Panc1 (cell line): ENCODE data around the gene ESRRA. TPM values are rescaled to one million over a fixed set of nuclear protein-coding genes. Genes with fewer than 3 reads are reported as not detected.

Experiments used
- ATAC-seq: fragments of 200-7000 bp; cut with Tn5 transposase; 2 replicates; pipeline ENCODE4 v1.9.1; 2020; ENCODE audit warnings: mild to moderate bottlenecking, moderate library complexity
- BruUV-seq: library from RNA; stranded (reverse); fragments of 400-500 nt; replicated peaks from 2 replicates; lab custom pipeline; 2021; lab: Mats Ljungman, UMichigan
- CTCF ChIA-PET: fragments of 300-600 bp; sonication (Branson Sonifier 250); formaldehyde crosslinking; loops from one replicate; lab custom pipeline; 2022; ENCODE audit warnings: antibody characterized with exemption; lab: Charles Lee
- POLR2A ChIA-PET: fragments of 300-600 bp; sonication (Branson Sonifier 250); formaldehyde crosslinking; loops from one replicate; lab custom pipeline; 2022; ENCODE audit warnings: antibody characterized with exemption; lab: Charles Lee
- DNase-seq: peaks from one replicate; pipeline ENCODE4 v3.0.0-alpha.2; 2010; ENCODE audit warnings: low read depth, low spot score
- H3K27ac ChIP-seq: 2 replicates; pipeline ENCODE4 v1.5.1; 2011; ENCODE audit warnings: mild to moderate bottlenecking, low read length, inconsistent platforms
- H3K27me3 ChIP-seq: fragments of 200-500 bp; sonication (Bioruptor generic); 2 replicates; pipeline ENCODE4 v1.6.0; 2014; ENCODE audit warnings: low read length, inconsistent platforms; ENCODE audit not compliant: control insufficient read depth, insufficient read depth
- H3K36me3 ChIP-seq: fragments of 200-500 bp; sonication (Bioruptor generic); 2 replicates; pipeline ENCODE4 v1.5.1; 2014; ENCODE audit warnings: inconsistent platforms, mild to moderate bottlenecking, low read length, moderate library complexity; ENCODE audit not compliant: control insufficient read depth, insufficient read depth
- H3K4me1 ChIP-seq: 2 replicates; pipeline ENCODE4 v1.5.1; 2011; ENCODE audit warnings: inconsistent platforms, mild to moderate bottlenecking, low read length, moderate library complexity; ENCODE audit not compliant: control insufficient read depth, insufficient read depth
- H3K4me3 ChIP-seq, 2 experiments: 2 replicates each; pipeline ENCODE4 v1.5.1; 2011 to 2012; ENCODE audit warnings: low read depth in 2 of 2, low read length in 2 of 2, mild to moderate bottlenecking in 2 of 2, inconsistent platforms in 1 of 2, moderate library complexity in 1 of 2
- H3K9me3 ChIP-seq: fragments of 200-500 bp; sonication (Bioruptor generic); 2 replicates; pipeline ENCODE4 v1.5.1; 2014; ENCODE audit warnings: low read depth, mild to moderate bottlenecking, inconsistent platforms, low read length, moderate library complexity; ENCODE audit not compliant: control insufficient read depth, insufficient read depth
- POLR2AphosphoS5 ChIP-seq: IDR thresholded peaks from 2 replicates; pipeline ENCODE4 v1.6.1; 2012; ENCODE audit warnings: mild to moderate bottlenecking, low read depth, low read length, moderate library complexity
- REST ChIP-seq, 2 experiments: IDR thresholded peaks; 2 replicates each; pipeline ENCODE4 v1.6.1; 2011 to 2012; ENCODE audit warnings: low read depth in 2 of 2, control low read depth in 1 of 2, low read length in 1 of 2, mild to moderate bottlenecking in 1 of 2, moderate library complexity in 1 of 2; ENCODE audit not compliant: insufficient read depth in 1 of 2
- SIN3A ChIP-seq: IDR thresholded peaks from 2 replicates; pipeline ENCODE4 v1.6.1; 2012; ENCODE audit warnings: low read depth, mild to moderate bottlenecking, low read length, moderate library complexity, borderline replicate concordance; ENCODE audit not compliant: insufficient read depth
- TCF7L2 ChIP-seq: IDR thresholded peaks from 2 replicates; pipeline ENCODE4 v1.6.1; 2011; ENCODE audit warnings: mild to moderate bottlenecking, low read depth, low read length, inconsistent platforms
- in situ Hi-C: cut with HindIII; loops from 2 replicates; pipeline ENCODE4 v1.10.0; 2016; ENCODE audit warnings: low sequenced_read_pairs, low pct_unique_long_range_greater_than_20kb
- intact Hi-C: fragments of 100-400 bp; cut with micrococcal nuclease; formaldehyde crosslinking; loops from one replicate; pipeline ENCODE4 v1.10.0; 2022; ENCODE audit not compliant: unreplicated experiment
- total RNA-seq: library from RNA; stranded (reverse); gene quantifications from one replicate; pipeline ENCODE4 v1.2.1, GENCODE V29; 2021; ENCODE audit not compliant: unreplicated experiment
- TF ChIP-seq, protein P1 (sequence below): fragments of 450-650 bp; IDR thresholded peaks from 2 replicates; pipeline ENCODE4 v1.5.1; 2017; ENCODE audit warnings: mild to moderate bottlenecking

The ESRRA gene
- total RNA-seq, 1 experiment from 2014 or later: 81.6 TPM

DNA sequence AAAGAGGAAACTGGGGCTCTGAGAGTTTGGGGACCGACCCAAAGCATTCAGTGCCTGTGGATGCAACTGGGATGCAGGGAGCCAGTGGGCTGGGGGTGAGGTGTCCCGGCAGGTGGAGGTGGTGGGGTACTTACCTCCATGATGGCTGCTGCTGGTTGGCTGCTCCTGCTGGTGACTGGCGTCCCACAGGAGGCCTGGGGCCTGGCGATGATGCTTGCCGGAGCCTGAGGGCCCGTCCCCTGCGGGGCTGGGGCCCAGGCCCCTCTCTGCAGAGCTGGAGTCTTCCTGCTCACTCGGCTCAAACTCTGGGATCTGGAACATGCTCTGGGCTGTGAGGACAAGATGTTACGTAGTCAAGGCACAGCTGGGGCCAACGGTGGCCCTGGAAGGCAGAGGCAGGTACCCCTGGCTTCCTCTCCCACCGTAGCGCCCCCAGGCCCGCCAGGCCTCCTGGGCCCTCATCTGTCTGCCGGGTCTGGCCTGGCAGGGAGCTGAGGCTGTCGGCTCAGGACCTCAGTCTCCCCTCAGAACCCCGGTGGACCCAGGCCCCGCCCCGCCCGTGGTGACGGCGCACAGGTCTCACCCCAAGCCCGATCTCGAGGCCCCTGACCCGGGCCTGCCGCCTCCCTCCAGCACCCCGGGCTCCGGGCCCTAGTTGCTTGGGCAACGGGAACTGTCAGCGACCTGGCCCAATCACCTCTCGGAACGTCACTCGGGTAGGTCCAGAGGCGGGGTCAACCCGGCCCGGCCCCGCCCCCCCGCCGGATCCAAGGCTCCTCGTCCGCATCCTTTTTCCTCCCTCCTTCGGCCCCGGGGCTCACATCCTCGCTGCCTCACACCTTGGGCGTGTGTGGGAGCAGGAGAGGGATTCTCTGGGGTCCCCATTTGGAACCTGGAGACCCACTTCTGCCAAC is 21.0 kb upstream of the ESRRA start, which contains the start of gene BAD:
TSS of gene BAD (minus strand) at position 618 of the 914 bp plus-strand sequence. CDS start at position 321, 297 bp downstream.
- Histone ChIP-seq H3K9me3 (no peaks in the 10 kb centered on the region), H3K27ac (peak within 1 kb of the TSS; percentile 83), H3K4me3 (peak within 1 kb of the TSS; percentile 57 to 98), H3K27me3 (no peaks in the 10 kb centered on the region), H3K36me3 (no peaks in the 10 kb centered on the region; the same call in 1 of the 2 replicates), H3K4me1 (peaks cover 25% of the 10 kb centered on the region)
- ATAC-seq (peak; percentile 92), DNase-seq (no peak)
- TF ChIP-seq REST (IDR thresholded peaks at IDR 0.05; ENCODE audit: insufficient read depth in 1 of 2, low read depth in 2 of 2, low read length in 1 of 2) (no peak; a peak in 1 of 4 replicates), SIN3A (0 out of 2 replicates have a peak, but pooled peaks have one; percentile 64), POLR2AphosphoS5 (peak; percentile 76), TCF7L2 (no peak)
- TF ChIP-seq, protein P1, sequence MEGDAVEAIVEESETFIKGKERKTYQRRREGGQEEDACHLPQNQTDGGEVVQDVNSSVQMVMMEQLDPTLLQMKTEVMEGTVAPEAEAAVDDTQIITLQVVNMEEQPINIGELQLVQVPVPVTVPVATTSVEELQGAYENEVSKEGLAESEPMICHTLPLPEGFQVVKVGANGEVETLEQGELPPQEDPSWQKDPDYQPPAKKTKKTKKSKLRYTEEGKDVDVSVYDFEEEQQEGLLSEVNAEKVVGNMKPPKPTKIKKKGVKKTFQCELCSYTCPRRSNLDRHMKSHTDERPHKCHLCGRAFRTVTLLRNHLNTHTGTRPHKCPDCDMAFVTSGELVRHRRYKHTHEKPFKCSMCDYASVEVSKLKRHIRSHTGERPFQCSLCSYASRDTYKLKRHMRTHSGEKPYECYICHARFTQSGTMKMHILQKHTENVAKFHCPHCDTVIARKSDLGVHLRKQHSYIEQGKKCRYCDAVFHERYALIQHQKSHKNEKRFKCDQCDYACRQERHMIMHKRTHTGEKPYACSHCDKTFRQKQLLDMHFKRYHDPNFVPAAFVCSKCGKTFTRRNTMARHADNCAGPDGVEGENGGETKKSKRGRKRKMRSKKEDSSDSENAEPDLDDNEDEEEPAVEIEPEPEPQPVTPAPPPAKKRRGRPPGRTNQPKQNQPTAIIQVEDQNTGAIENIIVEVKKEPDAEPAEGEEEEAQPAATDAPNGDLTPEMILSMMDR: no peak
- CTCF ChIA-PET: interaction anchor here (0.7 to 1.5 kb wide), 3 partner anchors 17 to 23 kb away, joined by 3 to 8 read pairs (median 3); no protein-coding TSS in a partner anchor
- intact Hi-C loops (no loop called here), in situ Hi-C loops (no loop called here)
- TSS peak; percentile 87 for BruUV-seq
- POLR2A ChIA-PET: interaction anchor here (0.5 to 1.5 kb wide), 6 partner anchors 8 to 33 kb away, joined by 3 to 10 read pairs (median 4); partner anchors contain the start of genes ESRRA, PRDX5 and TRMT112

GRCh38 chr11:64284962-64285884 is 20.1 kb upstream of the ESRRA start, which contains the start of gene GPR137:
GPR137 (plus strand) TSS chr11:64285848; CDS start chr11:64286525, 677 bp downstream.
- ATAC-seq (peak; percentile 74), DNase-seq (no peak)
- TF ChIP-seq POLR2AphosphoS5 (peak; percentile 64), SIN3A (peak; percentile 82; the same call in 1 of the 2 replicates), TCF7L2 (no peak; the same call in 1 of the 2 replicates)
- intact Hi-C loops: no loop called here
- H3K4me3 ChIP-seq: peak within 1 kb of the TSS; percentile 57 to 98
- H3K4me1 ChIP-seq: peaks cover 25% of the 10 kb centered on the region
- BruUV-seq: TSS peak; percentile 85
- H3K27me3 ChIP-seq: no peaks in the 10 kb centered on the region
- ChIA-PET POLR2A (interaction anchor here (0.5 to 1.5 kb wide), 4 partner anchors 9 to 32 kb away, joined by 3 to 10 read pairs (median 4); partner anchors contain the start of genes ESRRA, PRDX5 and TRMT112), CTCF (interaction anchor here (0.6 to 1.5 kb wide), 6 partner anchors 16 to 33 kb away, joined by 3 to 20 read pairs (median 4); partner anchors contain the start of gene PRDX5)
- H3K27ac ChIP-seq: peak within 1 kb of the TSS; percentile 83
- H3K9me3 ChIP-seq: no peaks in the 10 kb centered on the region
- in situ Hi-C loops: no loop called here
- H3K36me3 ChIP-seq: no peaks in the 10 kb centered on the region; the same call in 1 of the 2 replicates
